SU-DHL-6 (cell line): ENCODE measurements around the gene FAM163B.

Experiments
- H2AFZ ChIP-seq: fragments of 200-600 bp; sonication (generic); 2 replicates; pipeline ENCODE4 v1.6.1; 2014; ENCODE audit warnings: low read depth, mild to moderate bottlenecking, moderate library complexity, mixed read lengths, antibody characterized with exemption, low read length; ENCODE audit not compliant: severe bottlenecking
- H3F3A ChIP-seq: fragments of 200-600 bp; shearing (Covaris generic); 2 replicates; pipeline ENCODE4 v1.6.0; 2016; ENCODE audit warnings: antibody characterized with exemption, mild to moderate bottlenecking; ENCODE audit not compliant: insufficient read depth
- H3K27ac ChIP-seq: fragments of 200-600 bp; sonication (generic); 2 replicates; pipeline ENCODE4 v1.5.1; 2016; ENCODE audit warnings: low read depth, mild to moderate bottlenecking, low read length, moderate library complexity, mixed read lengths
- H3K27me3 ChIP-seq: fragments of 200-600 bp; sonication (generic), shearing (Covaris generic); 2 replicates; pipeline ENCODE4 v1.6.0; 2014; ENCODE audit warnings: mild to moderate bottlenecking, low read length
- H3K36me3 ChIP-seq: fragments of 200-600 bp; sonication (generic); 2 replicates; pipeline ENCODE4 v1.6.1; 2014; ENCODE audit warnings: mild to moderate bottlenecking, low read length, mixed read lengths
- H3K4me2 ChIP-seq: fragments of 300-600, 200-600 bp; shearing (Covaris generic), sonication (generic); 2 replicates; pipeline ENCODE4 v1.6.0; 2014; ENCODE audit warnings: low read length, low read depth, mild to moderate bottlenecking; ENCODE audit not compliant: poor library complexity, severe bottlenecking
- H3K4me3 ChIP-seq: fragments of 200-600 bp; sonication (generic); 2 replicates; pipeline ENCODE4 v1.5.1; 2014; ENCODE audit warnings: antibody characterized with exemption, low read length, mild to moderate bottlenecking, mixed read lengths; ENCODE audit not compliant: insufficient read depth, poor library complexity, severe bottlenecking
- H3K79me2 ChIP-seq: fragments of 200-600 bp; sonication (generic); 2 replicates; pipeline ENCODE4 v1.6.1; 2014; ENCODE audit warnings: mild to moderate bottlenecking, low read length, moderate library complexity; ENCODE audit not compliant: insufficient read depth
- H3K9ac ChIP-seq: fragments of 200-600 bp; sonication (generic); 2 replicates; pipeline ENCODE4 v1.7.0; 2014; ENCODE audit warnings: mild to moderate bottlenecking, low read length
- H3K9me2 ChIP-seq: fragments of 200-600 bp; sonication (generic); replicated peaks from 2 replicates; pipeline ENCODE4 v1.6.1; 2014; ENCODE audit warnings: low read length; ENCODE audit not compliant: insufficient read depth
- H3K9me3 ChIP-seq: fragments of 200-600 bp; sonication (generic); 2 replicates; pipeline ENCODE4 v1.6.1; 2014; ENCODE audit warnings: low read length, mixed read lengths; ENCODE audit not compliant: insufficient read depth
- H4K20me1 ChIP-seq: fragments of 200-600 bp; sonication (generic); 2 replicates; pipeline ENCODE4 v1.6.1; 2014; ENCODE audit warnings: low read depth, mild to moderate bottlenecking, antibody characterized with exemption, low read length, moderate library complexity, mixed read lengths
- CTCF ChIP-seq: fragments of 200-600 bp; sonication (generic); IDR thresholded peaks from one replicate; pipeline ENCODE4 v1.5.1; 2017; ENCODE audit warnings: antibody characterized with exemption, mild to moderate bottlenecking, low read length, moderate library complexity; ENCODE audit not compliant: insufficient read depth, poor library complexity, severe bottlenecking
- EZH2phosphoT487 ChIP-seq: fragments of 200-600 bp; sonication (generic), shearing (Covaris generic); conservative IDR thresholded peaks from 2 replicates; pipeline ENCODE4 v1.6.1; 2018; ENCODE audit warnings: mild to moderate bottlenecking, antibody characterized with exemption, low read length, moderate library complexity, mixed read lengths

FAM163B gene

GRCh38 chr9:133614056-133614455 lies 4.9 kb upstream of the FAM163B start:
- H3K9me3 ChIP-seq: no peaks in the 10 kb centered on the region
- H3F3A ChIP-seq: no peaks in the 10 kb centered on the region
- TF ChIP-seq CTCF (no peak), EZH2phosphoT487 (no peak)
- H2AFZ ChIP-seq: no peak overlapping the region
- H3K27ac ChIP-seq: no peak overlapping the region
- no peak overlapping the region for H3K4me2 ChIP-seq
- H3K4me3 ChIP-seq: no peak overlapping the region
- H3K9me2 ChIP-seq: no peaks in the 10 kb centered on the region
- no peaks in the 10 kb centered on the region for H3K27me3 ChIP-seq
- no peak overlapping the region for H3K9ac ChIP-seq
- H3K36me3 ChIP-seq: no peaks in the 10 kb centered on the region
- no peaks in the 10 kb centered on the region for H3K79me2 ChIP-seq
- H4K20me1 ChIP-seq: no peaks in the 10 kb centered on the region

- H4K20me1 ChIP-seq: no peaks in the 10 kb centered on the region
- no peaks in the 10 kb centered on the region for H3K36me3 ChIP-seq
- no peaks in the 10 kb centered on the region for H3K79me2 ChIP-seq
- H3K4me3 ChIP-seq: no peak overlapping the region
- H3K9me2 ChIP-seq: no peaks in the 10 kb centered on the region
- no peak overlapping the region for H3K27ac ChIP-seq
- no peak overlapping the region for H2AFZ ChIP-seq
- H3K4me2 ChIP-seq: no peak overlapping the region
- H3K9me3 ChIP-seq: no peaks in the 10 kb centered on the region
- TF ChIP-seq CTCF: no peak
- no peak for TF ChIP-seq EZH2phosphoT487
- H3K9ac ChIP-seq: no peak overlapping the region
- H3F3A ChIP-seq: no peaks in the 10 kb centered on the region
- H3K27me3 ChIP-seq: no peaks in the 10 kb centered on the region
These were observed 4.2 kb upstream of the FAM163B start for GRCh38 chr9:133613432-133613831.

GRCh38 chr9:133612816-133613215 lies 3.6 kb upstream of the FAM163B start:
- TF ChIP-seq EZH2phosphoT487 (no peak), CTCF (no peak)
- H3K9me2 ChIP-seq: no peaks in the 10 kb centered on the region
- H3K36me3 ChIP-seq: no peaks in the 10 kb centered on the region
- no peaks in the 10 kb centered on the region for H4K20me1 ChIP-seq
- no peaks in the 10 kb centered on the region for H3K9me3 ChIP-seq
- no peak overlapping the region for H3K4me3 ChIP-seq
- no peaks in the 10 kb centered on the region for H3K79me2 ChIP-seq
- no peaks in the 10 kb centered on the region for H3F3A ChIP-seq
- no peak overlapping the region for H3K27ac ChIP-seq
- H3K4me2 ChIP-seq: no peak overlapping the region
- H3K27me3 ChIP-seq: no peaks in the 10 kb centered on the region
- no peak overlapping the region for H3K9ac ChIP-seq
- no peak overlapping the region for H2AFZ ChIP-seq
